Spleen (tissue), 7 donors: ENCODE data around the gene C3orf52.

ENCODE experiments used
- CTCF ChIP-seq, 11 experiments: fragments of 200-600 bp in 7 of 11; fragments of 450-650 bp in 4 of 11; sonication (generic) in 4 of 11; IDR thresholded peaks in 8 of 11; conservative IDR thresholded peaks in 3 of 11; 1 replicate in 7 of 11; 2 replicates in 4 of 11; pipeline versions ENCODE4 v1.4.0 to v1.8.0; 2016 to 2021; ENCODE audit warnings: antibody characterized with exemption in 11 of 11, inconsistent platforms in 4 of 11, mild to moderate bottlenecking in 1 of 11
- POLR2A ChIP-seq, 3 donors: fragments of 450-650 bp; IDR thresholded peaks; one replicate each; pipeline ENCODE4 v1.5.1; 2017; ENCODE audit warnings: antibody characterized with exemption in 3 of 3, mild to moderate bottlenecking in 1 of 3
- donor health status: DM: no; HTN: no; CAD: no; lungs with moderate emphysema.
- donor health status: DM: no; HTN: no; CAD: no.
- donor health status: DM: no; HTN: no; CAD: no.

GRCh38 chr3:112133626-112134334 is 47.6 kb downstream of the C3orf52 start:
- TF ChIP-seq CTCF (IDR thresholded peaks at IDR 0.05 in 8 of 11, conservative IDR thresholded peaks at IDR 0.05 in 3 of 11) (no peak), POLR2A (IDR thresholded peaks at IDR 0.05) (no peak)
